ENCODE results near the gene GIMAP2.

GIMAP2 gene

GRCh38 chr7:150742286-150742968 lies 56.9 kb downstream of the GIMAP2 start:
- no peak for DNase-seq

More at GRCh38 chr7:150742286-150742968, 56.9 kb downstream of the GIMAP2 start:
- Histone ChIP-seq H3K36me3 (peaks cover 0 to 11% (median 0%) of the 10 kb centered on the region in 3 donors), H3K9me3 (no peaks in the 10 kb centered on the region), H3K4me1 (no peaks in the 10 kb centered on the region), H3K27me3 (no peaks in the 10 kb centered on the region), H3K4me3 (no peak overlapping the region), H3K27ac (no peak overlapping the region)
- intact Hi-C loops (cut with DNase I; ENCODE audit: low total_unique reads): no loop called here
- TF ChIP-seq, protein P1, sequence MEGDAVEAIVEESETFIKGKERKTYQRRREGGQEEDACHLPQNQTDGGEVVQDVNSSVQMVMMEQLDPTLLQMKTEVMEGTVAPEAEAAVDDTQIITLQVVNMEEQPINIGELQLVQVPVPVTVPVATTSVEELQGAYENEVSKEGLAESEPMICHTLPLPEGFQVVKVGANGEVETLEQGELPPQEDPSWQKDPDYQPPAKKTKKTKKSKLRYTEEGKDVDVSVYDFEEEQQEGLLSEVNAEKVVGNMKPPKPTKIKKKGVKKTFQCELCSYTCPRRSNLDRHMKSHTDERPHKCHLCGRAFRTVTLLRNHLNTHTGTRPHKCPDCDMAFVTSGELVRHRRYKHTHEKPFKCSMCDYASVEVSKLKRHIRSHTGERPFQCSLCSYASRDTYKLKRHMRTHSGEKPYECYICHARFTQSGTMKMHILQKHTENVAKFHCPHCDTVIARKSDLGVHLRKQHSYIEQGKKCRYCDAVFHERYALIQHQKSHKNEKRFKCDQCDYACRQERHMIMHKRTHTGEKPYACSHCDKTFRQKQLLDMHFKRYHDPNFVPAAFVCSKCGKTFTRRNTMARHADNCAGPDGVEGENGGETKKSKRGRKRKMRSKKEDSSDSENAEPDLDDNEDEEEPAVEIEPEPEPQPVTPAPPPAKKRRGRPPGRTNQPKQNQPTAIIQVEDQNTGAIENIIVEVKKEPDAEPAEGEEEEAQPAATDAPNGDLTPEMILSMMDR (IDR thresholded peaks at IDR 0.05): no peak
